AG10803 (cell line): ENCODE data around the gene FAHD1.

Source experiments
- DNase-seq: peaks from one replicate; pipeline ENCODE4 v3.0.0; 2010; ENCODE audit warnings: low read depth
- H3K4me3 ChIP-seq: 2 replicates; pipeline ENCODE4 v1.5.1; 2011; ENCODE audit warnings: mild to moderate bottlenecking, low read length, control low read depth
- CTCF ChIP-seq: conservative IDR thresholded peaks from 2 replicates; pipeline ENCODE4 v1.5.1; 2011; ENCODE audit warnings: mild to moderate bottlenecking, low read length, control low read depth, inconsistent platforms

Gene FAHD1

GRCh38 chr16:1877804-1878203 is 50.8 kb downstream of the FAHD1 start:
- no peak for DNase-seq
- H3K4me3 ChIP-seq: no peak overlapping the region
- TF ChIP-seq CTCF: no peak

- H3K4me3 ChIP-seq: no peak overlapping the region
- no peak for TF ChIP-seq CTCF
- no peak for DNase-seq
Measured at GRCh38 chr16:1878256-1878655, 51.2 kb downstream of the FAHD1 start.
